HL-60 (cell line): ENCODE measurements around the gene ARMC9.

Experiments
- DNase-seq, 2 experiments: peaks; one replicate each; pipeline ENCODE4 v3.0.0-alpha.2; 2010 to 2020; ENCODE audit warnings: low read depth in 1 of 2, low spot score in 1 of 2
- H3K27ac ChIP-seq: fragments of 250-450 bp; sonication (Bioruptor Pico); replicated peaks from 2 replicates; pipeline ENCODE4 v1.5.1; 2020; ENCODE audit warnings: mild to moderate bottlenecking, moderate library complexity
- H3K27me3 ChIP-seq: fragments of 250-450 bp; sonication (Bioruptor Pico); 2 replicates; pipeline ENCODE4 v1.5.1; 2021; ENCODE audit warnings: mild to moderate bottlenecking, moderate library complexity; ENCODE audit not compliant: insufficient read depth, poor library complexity, severe bottlenecking
- H3K4me3 ChIP-seq: replicated peaks from 2 replicates; pipeline ENCODE4 v1.5.1; 2011; ENCODE audit warnings: mild to moderate bottlenecking, control low read depth, low read length; ENCODE audit not compliant: insufficient read depth
- GABPA ChIP-seq: IDR thresholded peaks from 2 replicates; pipeline ENCODE4 v1.6.1; 2012; ENCODE audit warnings: low read depth
- POLR2AphosphoS5 ChIP-seq: IDR thresholded peaks from 2 replicates; pipeline ENCODE4 v1.6.1; 2012; ENCODE audit warnings: low read depth
- REST ChIP-seq: IDR thresholded peaks from 2 replicates; pipeline ENCODE4 v1.6.1; 2012; ENCODE audit warnings: low read depth; ENCODE audit not compliant: insufficient replicate concordance
- SPI1 ChIP-seq: IDR thresholded peaks from 2 replicates; pipeline ENCODE4 v1.6.1; 2012; ENCODE audit warnings: low read depth, mild to moderate bottlenecking, borderline replicate concordance
- TF ChIP-seq, protein P1 (sequence below): IDR thresholded peaks from one replicate; pipeline ENCODE4 v1.5.1; 2011; ENCODE audit warnings: low read length, control low read depth, inconsistent platforms; ENCODE audit not compliant: insufficient read depth

ARMC9 gene

DNA sequence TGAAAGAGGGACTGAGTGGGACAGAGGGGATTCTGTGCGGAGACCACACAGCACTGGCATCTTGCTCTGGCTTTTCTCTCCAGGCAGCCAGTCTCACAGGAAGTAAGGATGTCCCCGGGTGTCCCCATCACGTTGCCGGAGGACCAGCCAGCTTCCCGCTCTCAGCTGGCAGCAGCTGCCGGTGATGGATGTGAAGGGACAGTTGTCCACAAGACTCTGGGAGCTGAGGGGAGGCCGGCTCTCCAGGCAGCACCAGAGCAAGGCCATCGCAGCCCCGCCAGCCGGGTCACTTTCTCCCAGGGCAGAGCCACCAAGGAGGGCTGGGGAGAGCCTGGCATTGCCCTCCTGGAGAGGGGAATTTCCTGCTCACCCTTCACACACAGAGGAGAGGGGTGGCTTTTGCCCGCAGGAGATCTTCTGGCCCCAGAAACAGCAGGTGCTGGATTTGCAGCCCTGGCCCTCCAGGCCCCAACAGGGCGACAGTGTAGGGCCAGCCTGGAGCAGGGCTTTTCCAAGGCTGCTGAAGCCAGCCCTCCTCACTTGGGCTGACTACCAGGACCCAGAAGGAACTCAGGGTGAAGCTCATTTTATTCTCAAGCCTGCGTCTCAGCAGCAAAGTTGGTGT, 173.1 kb downstream of the ARMC9 start:
- H3K27me3 ChIP-seq = no peaks in the 10 kb centered on the region
- H3K27ac ChIP-seq = no peak overlapping the region
- no peak for TF ChIP-seq SPI1
- TF ChIP-seq GABPA = no peak
- no peak for TF ChIP-seq POLR2AphosphoS5
- TF ChIP-seq, protein P1, sequence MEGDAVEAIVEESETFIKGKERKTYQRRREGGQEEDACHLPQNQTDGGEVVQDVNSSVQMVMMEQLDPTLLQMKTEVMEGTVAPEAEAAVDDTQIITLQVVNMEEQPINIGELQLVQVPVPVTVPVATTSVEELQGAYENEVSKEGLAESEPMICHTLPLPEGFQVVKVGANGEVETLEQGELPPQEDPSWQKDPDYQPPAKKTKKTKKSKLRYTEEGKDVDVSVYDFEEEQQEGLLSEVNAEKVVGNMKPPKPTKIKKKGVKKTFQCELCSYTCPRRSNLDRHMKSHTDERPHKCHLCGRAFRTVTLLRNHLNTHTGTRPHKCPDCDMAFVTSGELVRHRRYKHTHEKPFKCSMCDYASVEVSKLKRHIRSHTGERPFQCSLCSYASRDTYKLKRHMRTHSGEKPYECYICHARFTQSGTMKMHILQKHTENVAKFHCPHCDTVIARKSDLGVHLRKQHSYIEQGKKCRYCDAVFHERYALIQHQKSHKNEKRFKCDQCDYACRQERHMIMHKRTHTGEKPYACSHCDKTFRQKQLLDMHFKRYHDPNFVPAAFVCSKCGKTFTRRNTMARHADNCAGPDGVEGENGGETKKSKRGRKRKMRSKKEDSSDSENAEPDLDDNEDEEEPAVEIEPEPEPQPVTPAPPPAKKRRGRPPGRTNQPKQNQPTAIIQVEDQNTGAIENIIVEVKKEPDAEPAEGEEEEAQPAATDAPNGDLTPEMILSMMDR = no peak
- TF ChIP-seq REST = no peak
- no peak overlapping the region for H3K4me3 ChIP-seq
- DNase-seq = no peak

DNA sequence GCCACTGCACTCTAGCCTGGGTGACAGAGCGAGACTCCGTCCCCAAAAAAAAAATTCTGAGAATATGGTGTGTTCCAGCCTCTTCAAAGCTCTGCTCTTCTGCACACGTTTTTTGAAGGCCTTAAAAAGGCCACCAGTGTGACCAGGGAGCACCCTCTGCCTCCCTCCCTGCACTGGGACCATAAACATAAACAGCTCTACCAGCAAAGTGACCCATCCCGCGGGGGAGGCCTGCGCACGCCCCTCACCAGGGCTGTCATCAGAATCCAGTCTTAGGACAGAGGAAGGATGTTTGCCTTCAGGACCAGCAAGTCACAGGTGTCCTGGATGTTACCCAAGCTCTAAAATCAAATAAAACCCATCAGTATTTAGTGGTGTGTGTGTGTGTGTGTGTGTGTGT, 173.9 kb downstream of the ARMC9 start:
- no peaks in the 10 kb centered on the region for H3K27me3 ChIP-seq
- no peak overlapping the region for H3K27ac ChIP-seq
- no peak overlapping the region for H3K4me3 ChIP-seq
- TF ChIP-seq POLR2AphosphoS5 (no peak), SPI1 (no peak), REST (no peak), GABPA (no peak)
- TF ChIP-seq, protein P1 = no peak
- DNase-seq = no peak

GRCh38 chr2:231373184-231373583, 174.8 kb downstream of the ARMC9 start:
- H3K27me3 ChIP-seq = no peaks in the 10 kb centered on the region
- no peak for TF ChIP-seq GABPA
- TF ChIP-seq REST = no peak
- no peak for TF ChIP-seq SPI1
- TF ChIP-seq, protein P1 = no peak
- no peak for TF ChIP-seq POLR2AphosphoS5
- no peak for DNase-seq

More at GRCh38 chr2:231373184-231373583, 174.8 kb downstream of the ARMC9 start:
- Histone ChIP-seq H3K4me3 (no peak overlapping the region), H3K27ac (no peak overlapping the region)
